Measurements from ENCODE around the gene SLC19A2.

DNA sequence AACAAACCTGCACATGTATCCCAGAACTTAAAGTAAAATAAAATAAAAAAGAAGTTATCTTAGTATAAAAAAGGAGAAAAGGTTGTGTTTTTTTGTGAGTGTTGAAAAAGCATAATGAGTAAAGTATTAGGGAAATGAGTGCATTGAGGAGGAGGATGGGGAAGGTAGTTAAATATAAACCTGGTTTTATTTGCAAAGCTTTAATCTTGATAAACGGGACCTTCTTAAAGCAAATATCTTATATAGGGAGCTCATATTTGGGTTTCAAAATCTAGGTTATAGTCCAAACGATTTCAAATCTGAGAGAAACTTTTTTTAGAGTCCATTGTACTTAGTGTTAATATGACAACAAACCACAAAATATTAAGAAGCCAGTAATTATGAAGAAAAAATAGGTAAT lies 21.7 kb upstream of the SLC19A2 start:
- TF ChIP-seq POLR2AphosphoS5 (IDR thresholded peaks at IDR 0.05) = no peak
- TF ChIP-seq, protein P1, sequence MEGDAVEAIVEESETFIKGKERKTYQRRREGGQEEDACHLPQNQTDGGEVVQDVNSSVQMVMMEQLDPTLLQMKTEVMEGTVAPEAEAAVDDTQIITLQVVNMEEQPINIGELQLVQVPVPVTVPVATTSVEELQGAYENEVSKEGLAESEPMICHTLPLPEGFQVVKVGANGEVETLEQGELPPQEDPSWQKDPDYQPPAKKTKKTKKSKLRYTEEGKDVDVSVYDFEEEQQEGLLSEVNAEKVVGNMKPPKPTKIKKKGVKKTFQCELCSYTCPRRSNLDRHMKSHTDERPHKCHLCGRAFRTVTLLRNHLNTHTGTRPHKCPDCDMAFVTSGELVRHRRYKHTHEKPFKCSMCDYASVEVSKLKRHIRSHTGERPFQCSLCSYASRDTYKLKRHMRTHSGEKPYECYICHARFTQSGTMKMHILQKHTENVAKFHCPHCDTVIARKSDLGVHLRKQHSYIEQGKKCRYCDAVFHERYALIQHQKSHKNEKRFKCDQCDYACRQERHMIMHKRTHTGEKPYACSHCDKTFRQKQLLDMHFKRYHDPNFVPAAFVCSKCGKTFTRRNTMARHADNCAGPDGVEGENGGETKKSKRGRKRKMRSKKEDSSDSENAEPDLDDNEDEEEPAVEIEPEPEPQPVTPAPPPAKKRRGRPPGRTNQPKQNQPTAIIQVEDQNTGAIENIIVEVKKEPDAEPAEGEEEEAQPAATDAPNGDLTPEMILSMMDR (IDR thresholded peaks at IDR 0.05) = no peak
